Adrenal gland (tissue), 5 donors: ENCODE measurements around the gene TNIK.

Experiments used
- CTCF ChIP-seq, 6 experiments: fragments of 450-650 bp in 4 of 6; fragments of 200-600 bp in 2 of 6; sonication (generic) in 1 of 6; IDR thresholded peaks; 1 replicate in 5 of 6; 2 replicates in 1 of 6; pipeline versions ENCODE4 v1.5.1 to v1.8.0; 2016 to 2021; ENCODE audit warnings: antibody characterized with exemption in 6 of 6, mild to moderate bottlenecking in 2 of 6, moderate library complexity in 1 of 6
- POLR2A ChIP-seq, 2 donors: fragments of 450-650 bp; IDR thresholded peaks; one replicate each; pipeline ENCODE4 v1.6.1; 2017; ENCODE audit warnings: antibody characterized with exemption in 2 of 2, mild to moderate bottlenecking in 2 of 2, moderate library complexity in 1 of 2
- donor health status: DM: no; HTN: no; CAD: no.

GRCh38 chr3:171132873-171133272 is 327.3 kb downstream of the TNIK start:
- TF ChIP-seq CTCF (IDR thresholded peaks at IDR 0.05) (no peak), POLR2A (IDR thresholded peaks at IDR 0.05) (no peak)
